Mesothelial cell of epicardium (in vitro differentiated cells): ENCODE results near the gene SCFD2. TPM values are rescaled to one million over a fixed set of nuclear protein-coding genes. Genes with fewer than 3 reads are reported as not detected.
"Not testable (repeated sequence)": the region's sequence is repeated elsewhere in the genome, so short reads cannot be mapped to it uniquely, and the experiment has no call there.

Source experiments
- DNase-seq, 2 experiments: peaks; one replicate each; pipeline ENCODE4 v3.0.0; 2021; ENCODE audit warnings: low spot score in 2 of 2; ENCODE audit not compliant: unreplicated experiment in 2 of 2
- H3K27ac Mint-ChIP-seq: 2 replicates; pipeline ENCODE4 v1.8.0; 2021; ENCODE audit warnings: mixed read lengths
- H3K27me3 Mint-ChIP-seq: 2 replicates; pipeline ENCODE4 v1.8.0; 2021; ENCODE audit warnings: low read depth, mixed read lengths
- H3K36me3 Mint-ChIP-seq: 2 replicates; pipeline ENCODE4 v1.8.0; 2021; ENCODE audit warnings: mixed read lengths
- H3K4me1 Mint-ChIP-seq: 2 replicates; pipeline ENCODE4 v1.8.0; 2021; ENCODE audit warnings: mixed read lengths
- H3K4me3 Mint-ChIP-seq: 2 replicates; pipeline ENCODE4 v1.8.0; 2021; ENCODE audit warnings: mild to moderate bottlenecking, moderate library complexity, mixed read lengths
- H3K9me3 Mint-ChIP-seq: 2 replicates; pipeline ENCODE4 v1.8.0; 2021; ENCODE audit warnings: mixed read lengths
- total RNA-seq: library from RNA; stranded (reverse); gene quantifications from 3 replicates; pipeline ENCODE4 v1.2.1, GENCODE V29; 2021
- TF ChIP-seq, protein P1 (sequence below): fragments of 200-600 bp; sonication (generic); IDR thresholded peaks from one replicate; pipeline ENCODE4 v1.5.0; 2021; ENCODE audit warnings: antibody characterized with exemption; ENCODE audit not compliant: unreplicated experiment

Gene SCFD2
- total RNA-seq, 1 donor from 2014 or later = 15.6 TPM

DNA sequence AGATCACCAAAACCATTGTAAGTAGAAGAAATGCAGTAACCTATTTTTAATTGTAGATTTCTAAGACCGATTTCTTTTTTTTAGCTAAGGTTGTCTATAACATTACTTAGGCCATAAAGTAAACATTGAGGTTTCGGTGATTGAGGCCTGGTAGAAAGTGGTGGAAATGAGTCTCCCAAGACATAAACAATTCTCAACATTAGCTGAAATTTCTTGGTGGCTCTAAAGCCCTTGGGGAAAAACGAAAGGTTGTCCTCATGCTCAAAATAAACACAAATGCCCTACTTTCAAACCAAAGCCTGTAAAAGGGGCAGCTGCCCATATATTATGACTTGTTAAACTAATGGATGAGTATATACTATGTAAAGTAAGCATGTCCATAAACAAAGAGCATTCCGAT lies 98.8 kb downstream of the SCFD2 start:
- no peak overlapping the region for H3K4me3 Mint-ChIP-seq
- no peak overlapping the region for H3K27ac Mint-ChIP-seq
- H3K27me3 Mint-ChIP-seq = no peaks in the 10 kb centered on the region
- TF ChIP-seq, protein P1, sequence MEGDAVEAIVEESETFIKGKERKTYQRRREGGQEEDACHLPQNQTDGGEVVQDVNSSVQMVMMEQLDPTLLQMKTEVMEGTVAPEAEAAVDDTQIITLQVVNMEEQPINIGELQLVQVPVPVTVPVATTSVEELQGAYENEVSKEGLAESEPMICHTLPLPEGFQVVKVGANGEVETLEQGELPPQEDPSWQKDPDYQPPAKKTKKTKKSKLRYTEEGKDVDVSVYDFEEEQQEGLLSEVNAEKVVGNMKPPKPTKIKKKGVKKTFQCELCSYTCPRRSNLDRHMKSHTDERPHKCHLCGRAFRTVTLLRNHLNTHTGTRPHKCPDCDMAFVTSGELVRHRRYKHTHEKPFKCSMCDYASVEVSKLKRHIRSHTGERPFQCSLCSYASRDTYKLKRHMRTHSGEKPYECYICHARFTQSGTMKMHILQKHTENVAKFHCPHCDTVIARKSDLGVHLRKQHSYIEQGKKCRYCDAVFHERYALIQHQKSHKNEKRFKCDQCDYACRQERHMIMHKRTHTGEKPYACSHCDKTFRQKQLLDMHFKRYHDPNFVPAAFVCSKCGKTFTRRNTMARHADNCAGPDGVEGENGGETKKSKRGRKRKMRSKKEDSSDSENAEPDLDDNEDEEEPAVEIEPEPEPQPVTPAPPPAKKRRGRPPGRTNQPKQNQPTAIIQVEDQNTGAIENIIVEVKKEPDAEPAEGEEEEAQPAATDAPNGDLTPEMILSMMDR = no peak
- peaks cover 16% of the 10 kb centered on the region for H3K9me3 Mint-ChIP-seq
- no peaks in the 10 kb centered on the region for H3K4me1 Mint-ChIP-seq
- H3K36me3 Mint-ChIP-seq = peaks cover 12% of the 10 kb centered on the region
- no peak for DNase-seq

GRCh38 chr4:53255986-53256385 lies 109.9 kb downstream of the SCFD2 start:
- DNase-seq, H3K4me1 Mint-ChIP-seq, H3K4me3 Mint-ChIP-seq, H3K27me3 Mint-ChIP-seq, H3K36me3 Mint-ChIP-seq, H3K27ac Mint-ChIP-seq: not testable (repeated sequence)
- H3K9me3 Mint-ChIP-seq = peaks cover 37% of the 10 kb centered on the region

GRCh38 chr4:53240573-53240972 lies 125.3 kb downstream of the SCFD2 start:
- Mint-ChIP-seq H3K27ac (no peak overlapping the region), H3K4me1 (no peaks in the 10 kb centered on the region), H3K4me3 (no peak overlapping the region), H3K27me3 (no peaks in the 10 kb centered on the region), H3K36me3 (peaks cover 6% of the 10 kb centered on the region), H3K9me3 (peaks cover 19% of the 10 kb centered on the region)
- TF ChIP-seq, protein P1 = no peak
- DNase-seq = no peak

DNA sequence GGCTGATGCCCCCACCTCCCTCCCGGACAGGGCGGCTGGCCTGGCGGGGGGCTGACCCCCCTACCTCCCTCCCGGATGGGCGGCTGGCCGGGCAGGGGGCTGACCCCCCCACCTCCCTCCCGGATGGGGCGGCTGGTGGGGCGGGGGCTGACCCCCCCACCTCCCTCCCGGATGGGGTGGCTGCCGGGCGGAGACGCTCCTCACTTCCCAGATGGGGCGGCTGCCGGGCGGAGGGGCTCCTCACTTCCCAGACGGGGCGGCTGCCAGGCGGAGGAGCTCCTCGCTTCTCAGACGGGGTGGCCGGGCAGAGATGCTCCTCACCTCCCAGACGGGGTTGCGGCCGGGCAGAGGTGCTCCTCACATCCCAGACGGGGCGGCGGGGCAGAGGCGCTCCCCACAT lies 127.5 kb downstream of the SCFD2 start:
- not testable (repeated sequence) for H3K4me3 Mint-ChIP-seq, H3K36me3 Mint-ChIP-seq

GRCh38 chr4:53237811-53238210 lies 128.1 kb downstream of the SCFD2 start:
- not testable (repeated sequence) for H3K4me3 Mint-ChIP-seq, H3K4me1 Mint-ChIP-seq, H3K9me3 Mint-ChIP-seq, H3K27ac Mint-ChIP-seq, DNase-seq, H3K36me3 Mint-ChIP-seq, H3K27me3 Mint-ChIP-seq

More for the DNA sequence above, 127.5 kb downstream of the SCFD2 start:
- not testable (repeated sequence) for H3K4me1 Mint-ChIP-seq, H3K27ac Mint-ChIP-seq, H3K27me3 Mint-ChIP-seq, DNase-seq, H3K9me3 Mint-ChIP-seq

DNA sequence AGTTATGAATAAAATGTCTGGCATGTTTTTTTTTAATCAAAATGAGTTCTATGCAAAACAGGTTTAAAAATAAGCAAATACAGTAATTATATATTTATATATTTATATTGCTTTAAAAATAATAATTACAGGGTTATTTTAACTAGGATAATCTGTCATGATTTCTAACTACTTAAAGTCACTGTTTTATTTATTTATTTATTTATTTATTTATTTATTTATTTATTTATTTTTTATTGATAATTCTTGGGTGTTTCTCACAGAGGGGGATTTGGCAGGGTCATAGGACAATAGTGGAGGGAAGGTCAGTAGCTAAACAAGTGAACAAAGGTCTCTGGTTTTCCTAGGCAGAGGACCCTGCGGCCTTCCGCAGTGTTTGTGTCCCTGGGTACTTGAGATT lies 129.2 kb downstream of the SCFD2 start:
- H3K9me3 Mint-ChIP-seq, H3K36me3 Mint-ChIP-seq, H3K4me3 Mint-ChIP-seq, DNase-seq, H3K27me3 Mint-ChIP-seq, H3K4me1 Mint-ChIP-seq, H3K27ac Mint-ChIP-seq: not testable (repeated sequence)

DNA sequence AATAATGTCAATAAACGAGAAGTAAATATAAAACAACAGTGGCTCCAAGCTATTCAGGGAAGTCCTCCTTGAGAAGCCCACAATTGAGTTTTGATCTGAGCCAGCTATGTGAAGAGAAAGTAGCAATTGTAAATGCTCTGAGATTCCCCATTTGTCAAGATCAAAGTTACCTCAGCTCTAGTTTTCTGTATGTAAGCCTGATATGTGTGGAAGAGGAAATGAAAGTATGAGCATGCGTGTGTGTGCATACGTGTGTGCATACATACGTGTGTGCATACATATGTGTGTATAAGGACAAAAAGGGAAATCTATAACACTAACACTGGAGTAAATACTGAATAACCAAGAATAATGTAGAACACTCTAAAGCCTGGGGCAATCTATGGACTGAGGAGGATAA lies 130.3 kb downstream of the SCFD2 start:
- Mint-ChIP-seq H3K4me1 (no peaks in the 10 kb centered on the region), H3K9me3 (no peaks in the 10 kb centered on the region), H3K27ac (no peak overlapping the region), H3K36me3 (peaks cover 4% of the 10 kb centered on the region), H3K27me3 (no peaks in the 10 kb centered on the region), H3K4me3 (no peak overlapping the region)
- TF ChIP-seq, protein P1 = no peak
- no peak for DNase-seq

DNA sequence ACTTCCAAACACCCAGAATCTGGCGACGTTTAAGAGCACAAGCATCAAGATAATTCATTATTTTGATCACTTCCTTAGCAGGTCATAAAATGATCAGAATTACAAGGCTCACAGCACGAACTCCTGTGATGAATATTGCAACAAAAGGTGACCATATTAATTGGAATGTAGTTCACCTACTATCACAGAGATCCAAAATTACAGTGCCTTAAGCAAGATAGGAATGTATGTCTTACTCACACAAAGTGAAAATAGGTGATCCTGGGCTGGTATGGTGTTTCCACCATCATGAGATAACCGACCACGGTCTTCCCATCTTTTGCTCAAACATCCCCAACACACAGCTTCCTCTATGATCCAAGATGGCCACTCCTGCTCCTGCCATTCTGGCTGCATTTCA lies 131.2 kb downstream of the SCFD2 start:
- no peaks in the 10 kb centered on the region for H3K9me3 Mint-ChIP-seq
- no peak overlapping the region for H3K27ac Mint-ChIP-seq
- no peaks in the 10 kb centered on the region for H3K27me3 Mint-ChIP-seq
- DNase-seq = no peak
- TF ChIP-seq, protein P1 = no peak
- H3K4me3 Mint-ChIP-seq = no peak overlapping the region
- peaks cover 2% of the 10 kb centered on the region for H3K36me3 Mint-ChIP-seq
- no peaks in the 10 kb centered on the region for H3K4me1 Mint-ChIP-seq
